Endothelial cell of umbilical vein (primary cell): ENCODE results near the gene MAST4. TPM values are rescaled to one million over a fixed set of nuclear protein-coding genes. Genes with fewer than 3 reads are reported as not detected.

Experiments
- BruUV-seq: library from RNA; stranded (reverse); fragments of 400-500 nt; replicated peaks from 2 replicates; lab custom pipeline; 2021; lab: Mats Ljungman, UMichigan
- CTCF ChIA-PET: fragments of 300-600, 350-600 bp; sonication (Branson Sonifier 250); formaldehyde crosslinking; loops from one replicate; lab custom pipeline; 2021; ENCODE audit warnings: antibody characterized with exemption, inconsistent platforms; lab: Charles Lee
- POLR2A ChIA-PET: fragments of 300-600, 350-600 bp; sonication (Branson Sonifier 250); formaldehyde crosslinking; loops from one replicate; lab custom pipeline; 2021; ENCODE audit warnings: antibody characterized with exemption, inconsistent platforms; lab: Charles Lee
- DNase-seq: peaks from one replicate; pipeline ENCODE4 v3.0.0-alpha.2; 2011; ENCODE audit warnings: low read depth, low spot score
- FAIRE-seq: peaks from 2 replicates; lab custom pipeline; 2011; peaks lifted over from hg19 to GRCh38; lab: Jason Lieb, UNC
- H2AFZ ChIP-seq: 2 replicates; pipeline ENCODE4 v1.6.0; 2012; ENCODE audit warnings: low read depth, low read length, control low read depth, inconsistent platforms
- H3K27ac ChIP-seq: 2 replicates; pipeline ENCODE4 v1.5.1; 2011; ENCODE audit warnings: low read depth, mild to moderate bottlenecking, control low read depth, low read length, moderate library complexity; ENCODE audit not compliant: insufficient read depth
- H3K27me3 ChIP-seq, 2 experiments: 2 replicates each; pipeline versions ENCODE4 v1.6.0 to v1.6.1; 2011; ENCODE audit warnings: low read length in 2 of 2, mixed read lengths in 1 of 2; ENCODE audit not compliant: control insufficient read depth in 2 of 2, insufficient read depth in 2 of 2
- H3K36me3 ChIP-seq, 2 experiments: 2 replicates in 1 of 2; 3 replicates in 1 of 2; pipeline ENCODE4 v1.5.1; 2011; ENCODE audit warnings: low read length in 2 of 2, mild to moderate bottlenecking in 1 of 2, moderate library complexity in 1 of 2; ENCODE audit not compliant: control insufficient read depth in 2 of 2, insufficient read depth in 2 of 2; ENCODE audit errors: extremely low read depth in 1 of 2
- H3K4me1 ChIP-seq: 3 replicates; pipeline ENCODE4 v1.5.1; 2011; ENCODE audit warnings: mild to moderate bottlenecking, low read length; ENCODE audit not compliant: control insufficient read depth, insufficient read depth; ENCODE audit errors: extremely low read depth
- H3K4me2 ChIP-seq: 2 replicates; pipeline ENCODE4 v1.6.1; 2011; ENCODE audit warnings: low read length, control low read depth, mixed read lengths; ENCODE audit not compliant: insufficient read depth
- H3K4me3 ChIP-seq, 3 experiments: fragments of 200-600 bp in 1 of 3; sonication (generic), shearing (Covaris generic) in 1 of 3; replicated peaks in 1 of 3; 2 replicates each; pipeline ENCODE4 v1.5.1; 2011 to 2016; ENCODE audit warnings: control low read depth in 3 of 3, low read length in 3 of 3, mild to moderate bottlenecking in 2 of 3, inconsistent platforms in 1 of 3, low read depth in 1 of 3, moderate library complexity in 1 of 3; ENCODE audit not compliant: insufficient read depth in 1 of 3
- H3K79me2 ChIP-seq: 2 replicates; pipeline ENCODE4 v1.6.0; 2012; ENCODE audit warnings: low read length, inconsistent platforms; ENCODE audit not compliant: control insufficient read depth, insufficient read depth
- H3K9ac ChIP-seq: replicated peaks from 2 replicates; pipeline ENCODE3; 2011; ENCODE audit warnings: low read length, control low read depth; ENCODE audit not compliant: insufficient read depth; ENCODE audit errors: extremely low read depth
- H3K9me1 ChIP-seq: replicated peaks from 3 replicates; pipeline ENCODE4 v1.6.0; 2011; ENCODE audit warnings: mild to moderate bottlenecking, low read length; ENCODE audit not compliant: control insufficient read depth, insufficient read depth; ENCODE audit errors: extremely low read depth
- H3K9me3 ChIP-seq: replicated peaks from 2 replicates; pipeline ENCODE4 v1.5.1; 2012; ENCODE audit warnings: low read length, inconsistent platforms; ENCODE audit not compliant: control insufficient read depth, insufficient read depth
- H4K20me1 ChIP-seq: replicated peaks from 2 replicates; pipeline ENCODE3; 2011; ENCODE audit warnings: mild to moderate bottlenecking, low read length; ENCODE audit not compliant: control insufficient read depth, insufficient read depth; ENCODE audit errors: extremely low read depth
- CTCF ChIP-seq, 2 donors: IDR thresholded peaks; 1 replicate in 1 of 2; 2 replicates in 1 of 2; pipeline ENCODE4 v1.5.1; 2011; ENCODE audit warnings: low read length in 2 of 2, mild to moderate bottlenecking in 2 of 2, moderate library complexity in 2 of 2, control low read depth in 1 of 2, inconsistent platforms in 1 of 2, low read depth in 1 of 2; ENCODE audit not compliant: insufficient read depth in 1 of 2; ENCODE audit errors: extremely low read depth in 1 of 2
- EZH2 ChIP-seq: IDR thresholded peaks from 2 replicates; pipeline ENCODE4 v1.6.1; 2012; ENCODE audit warnings: borderline replicate concordance, low read depth, mild to moderate bottlenecking, moderate library complexity, low read length, inconsistent platforms; ENCODE audit not compliant: severe bottlenecking
- FOS ChIP-seq: IDR thresholded peaks from 2 replicates; pipeline ENCODE4 v1.6.1; 2011; ENCODE audit warnings: mild to moderate bottlenecking, low read length, moderate library complexity, borderline replicate concordance; ENCODE audit not compliant: insufficient read depth
- GATA2 ChIP-seq: IDR thresholded peaks from 2 replicates; pipeline ENCODE4 v1.7.0; 2011; ENCODE audit warnings: low read depth, mild to moderate bottlenecking, moderate library complexity, mixed read lengths, low read length; ENCODE audit not compliant: insufficient read length, insufficient read depth
- JUN ChIP-seq: IDR thresholded peaks from 2 replicates; pipeline ENCODE4 v1.6.1; 2011; ENCODE audit warnings: borderline replicate concordance, low read depth; ENCODE audit not compliant: insufficient read length, insufficient read depth
- MAX ChIP-seq: IDR thresholded peaks from 2 replicates; pipeline ENCODE4 v1.6.1; 2011; ENCODE audit not compliant: insufficient read depth, insufficient read length
- MYC ChIP-seq: IDR thresholded peaks from one replicate; pipeline ENCODE4 v1.6.1; 2011; ENCODE audit warnings: mild to moderate bottlenecking, low read depth, low read length
- POLR2A ChIP-seq: IDR thresholded peaks from 2 replicates; pipeline ENCODE4 v1.6.1; 2012; ENCODE audit warnings: low read depth, mild to moderate bottlenecking, control low read depth, low read length
- POLR2AphosphoS5 ChIP-seq: IDR thresholded peaks from 2 replicates; pipeline ENCODE4 v1.6.1; 2012; ENCODE audit warnings: low read depth, mild to moderate bottlenecking, control low read depth, low read length, moderate library complexity; ENCODE audit not compliant: insufficient read depth
- dilution Hi-C: fragments of 300-500 bp; cut with MboI; formaldehyde crosslinking; loops from one replicate; pipeline ENCODE4 v1.15.0; 2019; ENCODE audit warnings: low sequenced_read_pairs; ENCODE audit not compliant: extremely low pct_ligation_motif_present
- intact Hi-C: fragments of 100-400 bp; cut with micrococcal nuclease; formaldehyde crosslinking; loops from one replicate; pipeline ENCODE4 v1.10.0; 2022
- polyA plus RNA-seq, 4 experiments: library from polyadenylated mRNA; depleted of rRNA in 3 of 4; stranded (reverse) in 3 of 4; unstranded in 1 of 4; fragments of >200 nt; gene quantifications; 2 replicates each; pipeline versions ENCODE4 v1.2.1 to v1.2.3, GENCODE V29; 2011 to 2012; ENCODE audit warnings: missing spikeins in 1 of 4
- total RNA-seq: library from RNA; stranded (reverse); gene quantifications from 2 replicates; pipeline ENCODE4 v1.2.3, GENCODE V29; 2021

MAST4 gene
- total and polyA plus RNA-seq, 2 donors (not counting 3 experiments of a cell fraction or from before 2014, with no cell fraction given) = 40.2 to 116 TPM

- DNase-seq (no peak), FAIRE-seq (no peak)
- no peak overlapping the region for H3K9ac ChIP-seq
- no peaks in the 10 kb centered on the region for H3K9me1 ChIP-seq
- peak overlapping the region; percentile 6 for H3K4me2 ChIP-seq
- dilution Hi-C loops = no loop called here
- no peaks in the 10 kb centered on the region for H4K20me1 ChIP-seq
- no peak overlapping the region for H3K4me3 ChIP-seq
- CTCF ChIA-PET = no interaction called here
- H3K27me3 ChIP-seq = no peaks in the 10 kb centered on the region
- no peaks in the 10 kb centered on the region for H3K36me3 ChIP-seq
- H3K79me2 ChIP-seq = peaks cover 76% of the 10 kb centered on the region
- H2AFZ ChIP-seq = no peak overlapping the region
- POLR2A ChIA-PET = no interaction called here
- no peaks in the 10 kb centered on the region for H3K9me3 ChIP-seq
- no peak overlapping the region for H3K27ac ChIP-seq
- intact Hi-C loops = loop anchor here (10.0 kb wide), 1 partner anchor 296 kb away; no protein-coding TSS in a partner anchor
- no peak for TF ChIP-seq MAX
- TF ChIP-seq POLR2A = no peak
- TF ChIP-seq POLR2AphosphoS5 = no peak
- no peak for TF ChIP-seq MYC
- TF ChIP-seq JUN = no peak
- no peak for TF ChIP-seq CTCF (IDR thresholded peaks at IDR 0.05; ENCODE audit: extremely low read depth in 1 of 2, insufficient read depth in 1 of 2, low read depth in 1 of 2, low read length in 2 of 2)
- TF ChIP-seq EZH2 = no peak
- TF ChIP-seq GATA2 = no peak
- TF ChIP-seq FOS = no peak
- BruUV-seq = no TSS peak
- peaks cover 76% of the 10 kb centered on the region for H3K4me1 ChIP-seq
These were observed 412.8 kb downstream of the MAST4 start for GRCh38 chr5:67009028-67009427.
